HEK293 (cell line): Measurements from ENCODE around the gene KCTD21.

Experiments used
- CTCF ChIA-PET: fragments of 350-600 bp; formaldehyde crosslinking; extraction: SDS; loops from one replicate; lab custom pipeline; 2021; ENCODE audit warnings: antibody characterized with exemption; lab: Yijun Ruan, JAX
- POLR2A ChIA-PET: fragments of 300-600 bp; formaldehyde crosslinking; extraction: SDS; loops from one replicate; lab custom pipeline; 2020; ENCODE audit warnings: antibody characterized with exemption, inconsistent platforms; lab: Yijun Ruan, JAX
- H3K27ac ChIP-seq: fragments of 200-500 bp; sonication (Bioruptor generic); 2 replicates; pipeline ENCODE4 v1.5.1; 2014; ENCODE audit warnings: low read depth, low read length, control low read depth, inconsistent platforms; ENCODE audit errors: extremely low read depth
- H3K36me3 ChIP-seq, 2 experiments: fragments of 200-500 bp in 1 of 2; sonication (Bioruptor generic) in 1 of 2; 1 replicate in 1 of 2; 2 replicates in 1 of 2; pipeline ENCODE4 v1.5.1; 2014 to 2017; ENCODE audit warnings: inconsistent platforms in 2 of 2, low read length in 2 of 2; ENCODE audit not compliant: control insufficient read depth in 2 of 2, insufficient read depth in 1 of 2
- H3K4me1 ChIP-seq: fragments of 200-500 bp; sonication (Bioruptor generic); 2 replicates; pipeline ENCODE4 v1.5.1; 2014; ENCODE audit warnings: mild to moderate bottlenecking, low read length, inconsistent platforms; ENCODE audit not compliant: control insufficient read depth, insufficient read depth
- H3K4me3 ChIP-seq: 2 replicates; pipeline ENCODE4 v1.5.1; 2011; ENCODE audit warnings: low read depth, mild to moderate bottlenecking, control low read depth, low read length, moderate library complexity
- H3K9me3 ChIP-seq: fragments of 200-500 bp; sonication (Bioruptor generic); 2 replicates; pipeline ENCODE4 v1.5.1; 2014; ENCODE audit warnings: low read depth, low read length, inconsistent platforms; ENCODE audit not compliant: control insufficient read depth, insufficient read depth
- AEBP2 ChIP-seq: fragments of 450-650 bp; formaldehyde crosslinking; IDR thresholded peaks from 2 replicates; pipeline ENCODE4 v1.5.1; 2016; ENCODE audit warnings: missing biosample characterization, missing genetic modification characterization, borderline replicate concordance
- GLI4 ChIP-seq: fragments of 450-650 bp; formaldehyde crosslinking; IDR thresholded peaks from 2 replicates; pipeline ENCODE4 v1.5.1; 2016; ENCODE audit warnings: missing biosample characterization, missing genetic modification characterization
- GLIS2 ChIP-seq: fragments of 450-650 bp; formaldehyde crosslinking; IDR thresholded peaks from 2 replicates; pipeline ENCODE4 v1.5.1; 2016; ENCODE audit warnings: missing biosample characterization, missing genetic modification characterization
- KLF8 ChIP-seq: fragments of 450-650 bp; formaldehyde crosslinking; IDR thresholded peaks from 2 replicates; pipeline ENCODE4 v1.5.1; 2016; ENCODE audit warnings: missing biosample characterization, missing genetic modification characterization
- YY1 ChIP-seq: fragments of 450-650 bp; formaldehyde crosslinking; IDR thresholded peaks from 2 replicates; pipeline ENCODE4 v1.5.1; 2018; ENCODE audit warnings: missing biosample characterization, missing genetic modification characterization
- ZBTB11 ChIP-seq: fragments of 450-650 bp; formaldehyde crosslinking; conservative IDR thresholded peaks from 2 replicates; pipeline ENCODE4 v1.5.1; 2016; ENCODE audit warnings: low read depth, missing biosample characterization, missing genetic modification characterization
- ZBTB48 ChIP-seq: fragments of 450-650 bp; formaldehyde crosslinking; IDR thresholded peaks from 2 replicates; pipeline ENCODE4 v1.5.1; 2016; ENCODE audit warnings: missing biosample characterization, missing genetic modification characterization
- ZNF114 ChIP-seq: fragments of 450-650 bp; formaldehyde crosslinking; IDR thresholded peaks from 2 replicates; pipeline ENCODE4 v1.5.0; 2017; ENCODE audit warnings: missing biosample characterization, missing genetic modification characterization
- ZNF121 ChIP-seq: fragments of 450-650 bp; formaldehyde crosslinking; IDR thresholded peaks from 2 replicates; pipeline ENCODE4 v1.5.1; 2016; ENCODE audit warnings: missing biosample characterization, missing genetic modification characterization
- ZNF280C ChIP-seq: fragments of 450-650 bp; formaldehyde crosslinking; IDR thresholded peaks from 2 replicates; pipeline ENCODE4 v1.5.1; 2016; ENCODE audit warnings: missing biosample characterization, missing genetic modification characterization
- ZNF398 ChIP-seq: fragments of 450-650 bp; formaldehyde crosslinking; IDR thresholded peaks from 2 replicates; pipeline ENCODE4 v1.5.1; 2017; ENCODE audit warnings: missing biosample characterization, missing genetic modification characterization
- ZNF518A ChIP-seq: fragments of 450-650 bp; formaldehyde crosslinking; conservative IDR thresholded peaks from 2 replicates; pipeline ENCODE4 v1.5.1; 2016; ENCODE audit warnings: low read depth, missing biosample characterization, missing genetic modification characterization
- ZNF549 ChIP-seq: fragments of 450-650 bp; IDR thresholded peaks from 2 replicates; pipeline ENCODE4 v1.5.1; 2018; ENCODE audit warnings: missing biosample characterization, missing genetic modification characterization, mild to moderate bottlenecking, inconsistent platforms, moderate library complexity
- ZNF561 ChIP-seq: fragments of 450-650 bp; IDR thresholded peaks from 2 replicates; pipeline ENCODE4 v1.5.1; 2018; ENCODE audit warnings: missing biosample characterization, missing genetic modification characterization, borderline replicate concordance
- ZNF571 ChIP-seq: fragments of 450-650 bp; formaldehyde crosslinking; IDR thresholded peaks from 2 replicates; pipeline ENCODE4 v1.5.0; 2017; ENCODE audit warnings: missing biosample characterization, missing genetic modification characterization
- ZNF585B ChIP-seq: fragments of 450-650 bp; formaldehyde crosslinking; IDR thresholded peaks from 2 replicates; pipeline ENCODE4 v1.5.1; 2016; ENCODE audit warnings: missing biosample characterization, missing genetic modification characterization
- ZNF645 ChIP-seq: fragments of 450-650 bp; formaldehyde crosslinking; IDR thresholded peaks from 2 replicates; pipeline ENCODE4; 2016; ENCODE audit warnings: missing biosample characterization, missing genetic modification characterization
- ZNF837 ChIP-seq: fragments of 450-650 bp; formaldehyde crosslinking; IDR thresholded peaks from 2 replicates; pipeline ENCODE4 v1.5.1; 2016; ENCODE audit warnings: missing biosample characterization, missing genetic modification characterization

Gene KCTD21

GRCh38 chr11:78158987-78159652 lies 29.3 kb downstream of the KCTD21 start:
- no peaks in the 10 kb centered on the region for H3K4me1 ChIP-seq
- TF ChIP-seq ZNF398, result no peak
- TF ChIP-seq ZNF518A (tag by site-specific recombination), result no peak
- TF ChIP-seq ZNF837 (tag by site-specific recombination), result no peak
- TF ChIP-seq ZNF114 (tag by site-specific recombination), result no peak
- no peak for TF ChIP-seq ZNF549 (tag by site-specific recombination)
- TF ChIP-seq ZNF571 (tag by site-specific recombination), result no peak
- no peak for TF ChIP-seq YY1 (tag by site-specific recombination)
- no peak for TF ChIP-seq ZBTB11 (tag by site-specific recombination)
- no peak for TF ChIP-seq ZNF561 (tag by site-specific recombination)
- TF ChIP-seq ZNF585B (tag by site-specific recombination), result no peak
- no peak for TF ChIP-seq ZBTB48 (tag by site-specific recombination)
- TF ChIP-seq KLF8 (tag by site-specific recombination), result no peak
- TF ChIP-seq ZNF121 (tag by site-specific recombination), result no peak
- TF ChIP-seq GLIS2, result no peak
- TF ChIP-seq GLI4 (tag by site-specific recombination), result no peak
- no peak for TF ChIP-seq ZNF280C (tag by site-specific recombination)
- no peak for TF ChIP-seq AEBP2 (tag by site-specific recombination)
- TF ChIP-seq ZNF645 (tag by site-specific recombination), result no peak
- H3K36me3 ChIP-seq, result no peaks in the 10 kb centered on the region
- no peak overlapping the region for H3K4me3 ChIP-seq
- no peaks in the 10 kb centered on the region for H3K9me3 ChIP-seq
- no peak overlapping the region for H3K27ac ChIP-seq
- ChIA-PET POLR2A (no interaction called here), CTCF (interaction anchor here (0.7 kb wide), 1 partner anchor 11 kb away, joined by 3 read pairs; no protein-coding TSS in a partner anchor)
